Activated CD8-positive, alpha-beta memory T cell treated with anti-CD3 and anti-CD28 coated beads, Interleukin-2, amount 50 U/mL, for 4 hours (primary cell): ENCODE data around the gene PARS2.

Experiments
- DNase-seq: peaks from one replicate; pipeline ENCODE4 v3.0.0-alpha.2; 2020

Gene PARS2

DNA sequence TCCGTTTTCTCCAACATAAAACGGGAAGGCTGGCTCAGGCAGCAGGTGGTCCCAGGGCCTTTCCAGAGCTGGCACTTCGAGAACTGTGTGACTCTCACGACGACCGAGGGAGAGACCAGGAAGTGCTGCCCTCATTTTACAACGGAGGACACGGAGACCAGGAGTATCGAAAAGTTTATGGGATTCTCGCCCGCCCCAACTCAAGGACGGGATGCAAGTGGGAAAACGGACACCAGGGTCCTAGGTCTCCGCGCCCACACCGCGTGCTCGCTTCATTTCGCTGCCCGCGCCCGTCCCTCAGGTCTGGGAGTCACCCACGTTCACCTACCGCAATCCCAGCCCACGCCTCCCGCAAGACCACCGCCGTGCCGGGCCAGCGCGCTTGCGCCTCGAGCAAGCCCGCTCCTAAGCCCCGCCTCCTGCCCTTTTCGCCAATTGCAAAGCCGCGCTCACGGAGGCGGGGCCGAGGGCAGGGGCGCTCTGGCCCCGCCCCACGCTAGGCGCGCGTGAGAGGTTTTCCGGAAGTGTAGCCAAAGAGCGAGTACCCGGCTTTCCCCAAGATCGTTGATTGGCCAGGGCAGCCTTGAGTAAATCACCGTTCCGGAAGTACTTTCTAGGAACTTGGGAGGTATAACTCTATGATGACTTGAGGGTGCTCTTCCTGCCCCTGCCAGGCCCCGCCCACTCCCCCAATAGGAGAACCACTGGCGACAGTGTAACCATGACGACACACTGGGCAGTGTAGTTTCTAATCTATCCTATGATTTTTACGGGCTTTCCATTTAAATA is at the start of gene PARS2:
TSS of gene PARS2 (minus strand) at position 391 of the 789 bp plus-strand sequence. CDS start 5,362 bp downstream, outside the sequence.
- peak; percentile 96 for DNase-seq

GRCh38 chr1:54814126-54814498 is 49.8 kb upstream of the PARS2 start:
- no peak for DNase-seq

DNA sequence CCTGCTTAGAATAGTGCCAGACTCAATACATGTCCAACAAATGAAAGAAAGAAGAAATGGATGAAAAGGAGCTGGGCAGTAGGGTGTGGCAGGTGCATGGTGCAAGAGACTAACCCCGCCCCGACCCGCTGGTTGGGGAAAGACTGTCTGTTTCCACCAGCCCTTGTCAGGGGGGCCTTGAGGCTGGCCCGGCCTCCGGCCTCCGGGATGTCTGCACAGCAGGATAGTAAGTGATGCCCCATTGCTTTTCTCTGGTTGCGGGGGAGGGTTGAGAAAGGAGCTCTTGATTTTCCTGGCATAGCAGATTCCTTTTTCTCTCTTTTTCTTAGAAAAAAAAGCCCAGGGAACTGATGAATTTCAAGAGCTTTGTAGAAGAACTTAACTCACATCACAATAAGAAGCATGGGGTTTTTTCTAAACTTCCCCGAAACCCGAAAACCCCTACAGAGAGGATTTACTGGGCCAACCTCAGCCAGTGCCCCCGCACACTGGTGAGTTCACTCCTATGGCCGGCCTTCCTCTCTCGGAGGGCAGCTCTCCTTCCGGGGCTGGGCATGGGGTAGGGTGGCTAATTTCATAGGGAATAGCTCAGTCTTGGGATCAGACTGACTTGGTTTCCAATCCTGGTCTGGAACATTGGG is 49.3 kb upstream of the PARS2 start:
- no peak for DNase-seq

GRCh38 chr1:54812801-54813484 is 48.6 kb upstream of the PARS2 start:
- no peak for DNase-seq

GRCh38 chr1:54811739-54812655 is 47.7 kb upstream of the PARS2 start:
- DNase-seq, result no peak

DNA sequence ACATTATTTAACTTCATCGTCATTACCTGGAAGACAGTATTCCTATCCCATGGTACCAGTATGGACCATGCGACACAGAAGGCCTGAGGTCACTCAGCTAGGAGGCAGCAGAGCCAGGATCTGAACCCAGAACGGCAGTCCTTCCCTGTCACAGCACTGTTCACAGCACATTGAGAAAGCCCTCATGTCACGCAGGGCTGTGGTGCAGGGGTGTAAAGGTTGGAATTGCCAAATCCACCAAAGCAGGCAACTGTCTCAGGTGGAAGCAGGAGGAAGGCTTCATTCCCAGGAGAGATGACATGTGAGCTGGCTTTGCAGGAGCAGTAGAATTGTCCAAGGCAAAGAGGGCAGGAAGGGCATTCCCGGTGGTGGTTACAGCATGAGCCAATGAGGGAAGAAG is 46.7 kb upstream of the PARS2 start:
- DNase-seq, result no peak

- peak; percentile 67 for DNase-seq
These were observed 46.0 kb upstream of the PARS2 start for GRCh38 chr1:54810153-54810942.

DNA sequence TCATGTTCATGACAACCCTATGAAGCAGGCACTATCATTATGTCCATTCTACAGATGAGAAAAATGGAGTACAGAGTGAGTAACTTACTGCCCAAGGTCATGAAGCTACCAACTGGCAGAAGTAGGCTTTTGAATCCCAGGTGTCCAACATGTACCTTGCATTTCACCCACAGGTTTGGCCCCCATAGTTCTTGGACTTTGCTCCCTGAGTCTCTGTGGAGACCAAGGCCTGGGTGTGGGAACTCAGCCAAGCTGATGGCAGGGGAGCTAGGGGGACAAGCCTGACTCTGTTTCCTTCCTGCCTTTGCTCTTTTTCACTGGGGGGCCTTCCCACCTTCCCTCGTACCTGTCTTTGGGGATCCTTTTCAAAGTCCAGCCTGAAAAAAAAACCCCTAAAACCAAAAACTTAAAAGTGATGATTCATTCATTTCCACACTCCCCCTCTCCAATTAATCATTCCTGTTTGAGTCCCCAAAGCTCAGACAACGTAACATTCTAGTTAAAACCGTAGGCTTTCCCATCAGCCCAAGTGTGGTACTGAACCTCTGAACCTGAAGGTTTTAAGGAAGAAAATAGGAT is 45.3 kb upstream of the PARS2 start:
- no peak for DNase-seq

GRCh38 chr1:54808443-54809207 is 44.3 kb upstream of the PARS2 start:
- no peak for DNase-seq

GRCh38 chr1:54807756-54808155 is 43.4 kb upstream of the PARS2 start:
- no peak for DNase-seq

DNA sequence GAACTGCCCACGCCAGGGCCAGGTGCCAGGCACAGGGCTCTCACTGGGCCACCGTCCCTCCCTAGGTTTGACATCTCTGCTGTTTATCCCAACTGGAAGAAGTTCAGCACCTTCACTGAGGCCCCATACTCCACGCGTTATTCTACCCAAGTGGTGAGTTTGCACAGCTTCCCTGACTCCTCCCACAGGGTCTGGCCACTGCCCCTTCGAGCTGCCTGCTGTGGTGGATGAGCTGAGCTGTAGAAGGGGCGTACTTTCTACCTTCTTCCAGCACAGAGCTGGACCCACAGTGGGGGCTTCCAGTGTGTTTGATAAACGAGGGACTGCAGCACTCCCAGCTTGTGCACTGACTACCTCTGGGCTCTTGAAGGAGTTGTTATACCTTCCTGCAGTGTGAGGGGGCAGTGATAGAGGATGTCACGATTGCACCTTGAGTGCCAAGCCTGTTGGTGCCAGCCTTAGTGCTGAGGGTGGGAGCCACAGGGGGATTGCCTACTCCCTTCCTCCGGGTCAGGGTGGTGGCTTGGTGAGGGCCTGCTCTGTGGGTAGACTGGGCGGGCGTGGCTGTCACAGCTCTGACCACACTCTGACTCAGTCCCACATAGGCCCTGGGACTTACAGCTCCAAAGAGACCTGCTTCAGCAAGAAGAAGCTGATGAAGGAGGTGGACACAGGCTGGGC is 42.7 kb upstream of the PARS2 start:
- DNase-seq, result no peak

- no peak for DNase-seq
These were observed 41.7 kb upstream of the PARS2 start for GRCh38 chr1:54805981-54806381.

DNA sequence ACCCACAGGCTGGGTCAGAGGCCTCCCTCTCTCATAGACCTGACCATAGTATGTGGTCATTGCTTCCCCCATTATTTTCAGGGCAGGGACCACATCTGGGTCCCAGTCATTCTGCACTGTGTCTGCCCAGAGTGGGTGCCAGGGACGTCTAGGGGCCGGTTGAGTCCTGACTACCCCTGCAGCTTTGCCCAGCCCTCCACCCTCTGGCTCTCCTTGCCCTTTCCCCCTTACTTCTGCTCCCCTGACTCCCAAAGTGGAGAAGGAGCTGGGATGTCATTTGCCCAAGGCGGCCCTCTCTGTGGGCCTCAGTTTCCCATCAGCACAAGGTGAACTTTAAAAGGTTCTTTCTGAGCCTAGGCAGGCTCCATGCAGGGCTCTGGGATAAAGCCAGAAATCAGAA is 41.1 kb upstream of the PARS2 start:
- DNase-seq, result no peak

GRCh38 chr1:54804471-54805132 is 40.3 kb upstream of the PARS2 start:
- DNase-seq, result no peak

- no peak for DNase-seq
These were observed 39.6 kb upstream of the PARS2 start for GRCh38 chr1:54803761-54804470.

GRCh38 chr1:54800899-54801759 is 36.8 kb upstream of the PARS2 start, which contains the start of gene TTC22:
TTC22 (minus strand) TSS chr1:54801323; CDS start chr1:54801163, 160 bp downstream.
- DNase-seq, result peak; percentile 73

DNA sequence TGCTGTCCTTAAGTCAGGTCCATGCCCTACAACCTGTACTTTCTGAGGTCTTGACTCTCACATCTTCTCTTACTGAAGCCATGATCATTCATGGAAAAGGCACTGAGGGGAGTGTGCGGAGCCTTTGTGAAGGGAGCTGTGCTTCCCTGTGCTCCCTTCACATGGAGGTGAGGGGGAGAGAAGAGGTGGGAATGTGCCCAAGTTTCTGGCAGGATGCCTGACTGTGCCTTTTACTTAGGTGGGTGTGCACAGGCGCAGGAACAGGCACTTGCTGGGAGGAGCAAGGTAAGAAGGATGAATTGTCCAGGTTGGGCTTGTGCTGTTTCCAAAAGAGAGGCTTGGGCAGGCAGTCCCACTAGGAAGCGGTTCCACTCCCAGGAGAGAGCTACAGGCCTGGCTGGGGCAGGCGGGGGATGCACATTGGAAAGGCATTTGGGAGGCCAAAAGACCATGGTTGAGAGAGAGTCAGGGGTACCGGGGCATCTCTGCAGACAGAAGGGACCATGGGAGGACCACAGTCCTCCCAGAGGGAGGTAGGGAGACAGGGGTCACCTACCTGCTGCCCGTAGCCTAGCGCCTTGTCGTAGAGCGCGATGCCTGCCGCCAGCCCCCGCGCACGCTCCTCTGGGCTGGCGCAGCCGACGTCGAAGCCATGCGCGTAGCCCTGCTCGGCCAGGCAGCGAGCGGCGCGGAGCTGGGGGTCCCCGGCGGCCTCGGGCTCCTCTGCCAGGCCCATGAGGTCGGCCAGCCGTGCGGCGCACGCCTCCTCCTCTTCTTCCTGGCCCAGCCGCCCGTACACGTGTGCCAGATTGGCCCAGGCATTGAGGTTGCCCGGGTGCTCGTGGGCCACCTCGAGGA is 35.9 kb upstream of the PARS2 start:
- no peak for DNase-seq
